ENCODE results near the gene CHST12. TPM values are rescaled to one million over a fixed set of nuclear protein-coding genes. Genes with fewer than 3 reads are reported as not detected.

CHST12 gene
- total and polyA plus RNA-seq, 7 donors: 1.2 to 11.9 (median 10.3) TPM

- peaks cover 0 to 51% (median 16%) of the 10 kb centered on the region in 3 donors for H3K27me3 ChIP-seq
- WGBS, 2 donors: 66 to 73% methylated on average over 13 of the region's 13 CpGs
- H3K27ac ChIP-seq: peak overlapping the region; percentile 17 to 60 (median 34)
- TF ChIP-seq POLR2AphosphoS5 (IDR thresholded peaks at IDR 0.05) (no peak), EP300 (IDR thresholded peaks at IDR 0.05) (no peak)
- no peaks in the 10 kb centered on the region for H3K9me3 ChIP-seq
- DNase-seq: no peak
- no peak overlapping the region for H3K4me3 ChIP-seq
- intact Hi-C loops (cut with DNase I): no loop called here
- H3K36me3 ChIP-seq: no peaks in the 10 kb centered on the region
- H3K4me1 ChIP-seq: peaks cover 0 to 12% (median 10%) of the 10 kb centered on the region in 4 donors
Measured at GRCh38 chr7:2490181-2490651, 86.8 kb downstream of the CHST12 start.

DNA sequence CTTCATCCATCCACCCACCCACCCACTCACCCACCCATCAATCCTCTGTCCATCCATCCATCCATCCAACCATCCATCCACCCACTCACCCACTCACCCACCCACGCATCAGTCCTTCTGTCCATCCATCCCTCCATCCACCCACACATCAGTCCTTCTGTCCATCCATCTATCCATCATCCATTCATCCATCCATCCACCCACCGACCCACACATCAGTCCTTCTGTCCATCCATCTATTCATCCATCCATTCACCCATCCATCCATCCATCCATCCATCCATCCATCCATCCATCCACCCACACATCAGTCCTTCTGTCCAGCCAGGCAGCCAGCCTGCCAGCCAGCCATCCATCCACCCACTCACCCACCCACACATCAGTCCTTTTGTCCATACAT lies 88.6 kb downstream of the CHST12 start:
- intact Hi-C loops (cut with DNase I): no loop called here
- WGBS, 2 donors: 99% methylated on average over 2 of the region's 2 CpGs

GRCh38 chr7:2493205-2494164 lies 90.1 kb downstream of the CHST12 start:
- H3K27ac ChIP-seq: no peak overlapping the region
- H3K9me3 ChIP-seq: no peaks in the 10 kb centered on the region
- H3K36me3 ChIP-seq: no peaks in the 10 kb centered on the region
- no peak for TF ChIP-seq CTCF (IDR thresholded peaks at IDR 0.05)
- TF ChIP-seq POLR2AphosphoS5 (IDR thresholded peaks at IDR 0.05): no peak
- no peak for TF ChIP-seq EP300 (IDR thresholded peaks at IDR 0.05)
- no peak for TF ChIP-seq POLR2A (IDR thresholded peaks at IDR 0.05)
- no peak for DNase-seq
- H3K4me3 ChIP-seq: no peak overlapping the region
- intact Hi-C loops (cut with DNase I): no loop called here
- peaks cover 0 to 55% (median 27%) of the 10 kb centered on the region in 3 donors for H3K27me3 ChIP-seq
- H3K4me1 ChIP-seq: no peaks in the 10 kb centered on the region
- 48 to 66% methylated on average over 10 to 11 of the region's 11 CpGs for WGBS, 2 donors

More for the DNA sequence above, 88.6 kb downstream of the CHST12 start:
- Histone ChIP-seq H3K9me3 (no peaks in the 10 kb centered on the region), H3K27ac (no peak overlapping the region), H3K27me3 (peaks cover 0 to 55% (median 27%) of the 10 kb centered on the region in 3 donors), H3K36me3 (no peaks in the 10 kb centered on the region), H3K4me3 (no peak overlapping the region), H3K4me1 (peaks cover 0 to 11% (median 10%) of the 10 kb centered on the region in 4 donors)
- TF ChIP-seq EP300 (IDR thresholded peaks at IDR 0.05): no peak
- TF ChIP-seq POLR2A (IDR thresholded peaks at IDR 0.05): no peak
- no peak for TF ChIP-seq CTCF (IDR thresholded peaks at IDR 0.05)
- no peak for TF ChIP-seq POLR2AphosphoS5 (IDR thresholded peaks at IDR 0.05)
- DNase-seq: no peak

GRCh38 chr7:2494191-2495130 lies 91.0 kb downstream of the CHST12 start:
- intact Hi-C loops (cut with DNase I): no loop called here
- no peak for DNase-seq

More at GRCh38 chr7:2494191-2495130, 91.0 kb downstream of the CHST12 start:
- Histone ChIP-seq H3K4me3 (no peak overlapping the region), H3K27ac (no peak overlapping the region), H3K36me3 (no peaks in the 10 kb centered on the region), H3K4me1 (no peaks in the 10 kb centered on the region), H3K9me3 (no peaks in the 10 kb centered on the region), H3K27me3 (peaks cover 0 to 63% (median 32%) of the 10 kb centered on the region in 3 donors)
- WGBS, 2 donors: 32 to 64% methylated on average over 32 of the region's 32 CpGs
- no peak for TF ChIP-seq EP300 (IDR thresholded peaks at IDR 0.05)
- no peak for TF ChIP-seq CTCF (IDR thresholded peaks at IDR 0.05)
- TF ChIP-seq POLR2A (IDR thresholded peaks at IDR 0.05): no peak
- TF ChIP-seq POLR2AphosphoS5 (IDR thresholded peaks at IDR 0.05): no peak
